SHP77 (cell line): ENCODE data around the gene GSTM5.
"Not testable (repeated sequence)": the region's sequence is repeated elsewhere in the genome, so short reads cannot be mapped to it uniquely, and the experiment has no call there.

Experiments used
- DNase-seq, 2 experiments: peaks; one replicate each; lab custom pipeline; 2025; lab: John Stamatoyannopoulos, UW

GSTM5 gene

GRCh38 chr1:109697066-109697465, 15.0 kb upstream of the GSTM5 start:
- DNase-seq: no peak

- not testable (repeated sequence) for DNase-seq
Observed at GRCh38 chr1:109697861-109698260, 14.2 kb upstream of the GSTM5 start.

GRCh38 chr1:109702940-109703339, 9.1 kb upstream of the GSTM5 start:
- DNase-seq: not testable (repeated sequence)

GRCh38 chr1:109704173-109704572, 7.9 kb upstream of the GSTM5 start:
- DNase-seq: no peak

GRCh38 chr1:109705411-109705810, 6.6 kb upstream of the GSTM5 start:
- no peak for DNase-seq

GRCh38 chr1:109708949-109709348, 3.1 kb upstream of the GSTM5 start:
- not testable (repeated sequence) for DNase-seq

- not testable (repeated sequence) for DNase-seq
Observed at GRCh38 chr1:109709822-109710221, 2.2 kb upstream of the GSTM5 start.

- DNase-seq: no peak
Observed at GRCh38 chr1:109712321-109712864, 342 bp downstream of the GSTM5 start.

- no peak for DNase-seq
Observed at GRCh38 chr1:109713636-109714035, 1.6 kb downstream of the GSTM5 start.

GRCh38 chr1:109714661-109715372, 2.8 kb downstream of the GSTM5 start:
- DNase-seq: no peak

- DNase-seq: no peak
Observed at GRCh38 chr1:109716121-109716520, 4.1 kb downstream of the GSTM5 start.

GRCh38 chr1:109716570-109717090, 4.6 kb downstream of the GSTM5 start:
- no peak for DNase-seq

GRCh38 chr1:109717729-109718128, 5.7 kb downstream of the GSTM5 start:
- no peak for DNase-seq

GRCh38 chr1:109718495-109718894, 6.4 kb downstream of the GSTM5 start:
- DNase-seq: peak in 1 of 2 experiments; percentile 19

- no peak for DNase-seq
Observed at GRCh38 chr1:109719337-109719837, 7.3 kb downstream of the GSTM5 start.

- DNase-seq: no peak
Observed at GRCh38 chr1:109721042-109721441, 9.0 kb downstream of the GSTM5 start.

GRCh38 chr1:109721971-109722370, 9.9 kb downstream of the GSTM5 start:
- no peak for DNase-seq

GRCh38 chr1:109722908-109723691, 11.0 kb downstream of the GSTM5 start:
- DNase-seq: no peak

- no peak for DNase-seq
Observed at GRCh38 chr1:109724933-109725332, 12.9 kb downstream of the GSTM5 start.

GRCh38 chr1:109725510-109725909, 13.5 kb downstream of the GSTM5 start:
- no peak for DNase-seq

GRCh38 chr1:109726007-109726406, 14.0 kb downstream of the GSTM5 start:
- DNase-seq: no peak

GRCh38 chr1:109726728-109727373, 14.8 kb downstream of the GSTM5 start:
- DNase-seq: no peak
